ENCODE results near the gene CX3CL1.
"Not testable (repeated sequence)": the region's sequence is repeated elsewhere in the genome, so short reads cannot be mapped to it uniquely, and the experiment has no call there.

CX3CL1 gene

GRCh38 chr16:57382535-57383275 is 10.4 kb downstream of the CX3CL1 start:
- no peak for DNase-seq (ENCODE audit: low spot score)

- DNase-seq (ENCODE audit: low spot score), result no peak
Observed at GRCh38 chr16:57383276-57384247, 11.3 kb downstream of the CX3CL1 start.

GRCh38 chr16:57384248-57385070 is 12.2 kb downstream of the CX3CL1 start:
- no peak for DNase-seq (ENCODE audit: low spot score)

GRCh38 chr16:57385083-57385482 is 12.8 kb downstream of the CX3CL1 start:
- DNase-seq (ENCODE audit: low spot score), result no peak

GRCh38 chr16:57386381-57386951 is 14.2 kb downstream of the CX3CL1 start:
- DNase-seq (ENCODE audit: low spot score), result no peak

GRCh38 chr16:57387598-57388354 is 15.5 kb downstream of the CX3CL1 start:
- no peak for DNase-seq (ENCODE audit: low spot score)

- DNase-seq (ENCODE audit: low spot score), result no peak
Observed at GRCh38 chr16:57388359-57389086, 16.2 kb downstream of the CX3CL1 start.

- DNase-seq (ENCODE audit: low spot score), result no peak
Observed at GRCh38 chr16:57389087-57389468, 16.8 kb downstream of the CX3CL1 start.

GRCh38 chr16:57390636-57391295 is 18.5 kb downstream of the CX3CL1 start:
- DNase-seq (ENCODE audit: low spot score), result no peak

- no peak for DNase-seq (ENCODE audit: low spot score)
Observed at GRCh38 chr16:57391300-57391699, 19.0 kb downstream of the CX3CL1 start.

- no peak for DNase-seq (ENCODE audit: low spot score)
Observed at GRCh38 chr16:57391708-57392107, 19.4 kb downstream of the CX3CL1 start.

- DNase-seq (ENCODE audit: low spot score), result no peak
Observed at GRCh38 chr16:57392694-57393093, 20.4 kb downstream of the CX3CL1 start.

GRCh38 chr16:57394444-57394843 is 22.2 kb downstream of the CX3CL1 start:
- no peak for DNase-seq (ENCODE audit: low spot score)

- no peak for DNase-seq (ENCODE audit: low spot score)
Observed at GRCh38 chr16:57395026-57395425, 22.7 kb downstream of the CX3CL1 start.

GRCh38 chr16:57396786-57397185 is 24.5 kb downstream of the CX3CL1 start:
- no peak for DNase-seq (ENCODE audit: low spot score)

GRCh38 chr16:57397493-57397892 is 25.2 kb downstream of the CX3CL1 start:
- DNase-seq (ENCODE audit: low spot score), result not testable (repeated sequence)

- no peak for DNase-seq (ENCODE audit: low spot score)
Observed at GRCh38 chr16:57401943-57402640, 29.8 kb downstream of the CX3CL1 start.

- no peak for DNase-seq (ENCODE audit: low spot score)
Observed at GRCh38 chr16:57403965-57404817, 31.9 kb downstream of the CX3CL1 start, which contains the start of gene CCL17. CCL17 (plus strand) TSS chr16:57404767; CDS start chr16:57413933, 9,166 bp downstream.
